HG03354 (cell line): ENCODE results near the gene ARL13B.
"Not testable (repeated sequence)": the region's sequence is repeated elsewhere in the genome, so short reads cannot be mapped to it uniquely, and the experiment has no call there.

Source experiments
- ATAC-seq: cut with Tn5 transposase; IDR thresholded peaks from one replicate; pipeline ENCODE4 v1.9.1; 2021; ENCODE audit warnings: mild to moderate bottlenecking; ENCODE audit not compliant: unreplicated experiment, poor library complexity, severe bottlenecking

Gene ARL13B

DNA sequence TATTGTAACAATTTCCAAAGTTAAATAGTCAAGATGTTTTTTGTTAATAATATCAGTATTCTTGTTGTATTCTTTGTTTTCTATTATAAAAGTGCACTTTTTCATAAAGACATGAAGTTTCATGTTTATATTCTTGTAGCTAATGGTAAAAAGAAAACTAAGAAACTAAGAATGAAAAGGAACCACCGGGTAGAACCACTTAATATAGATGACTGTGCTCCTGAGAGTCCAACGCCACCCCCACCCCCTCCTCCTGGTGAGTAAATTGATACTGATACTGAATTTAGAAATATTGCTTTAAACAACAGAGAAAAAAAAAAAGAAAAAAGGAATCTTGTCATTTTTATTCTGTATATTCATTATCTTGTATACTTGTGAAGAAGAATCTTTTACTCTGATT is 69.3 kb downstream of the ARL13B start:
- no peak for ATAC-seq

DNA sequence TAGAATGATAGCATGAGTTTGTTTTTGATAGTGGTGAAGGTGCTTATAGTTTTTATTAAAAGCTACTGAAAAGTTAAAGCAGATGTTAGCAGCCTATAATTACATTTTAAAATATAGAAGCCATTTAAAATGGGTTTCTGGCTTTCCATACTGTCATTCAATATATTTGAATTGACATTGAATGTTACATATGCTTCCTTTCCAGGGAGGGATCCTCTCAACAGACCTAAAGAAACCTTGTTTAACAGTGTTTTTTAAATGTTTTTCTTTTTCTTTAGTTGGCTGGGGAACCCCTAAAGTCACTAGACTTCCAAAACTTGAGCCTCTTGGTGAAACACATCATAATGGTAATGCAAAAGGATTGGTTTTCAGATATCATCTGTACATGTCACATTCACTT is 70.6 kb downstream of the ARL13B start:
- no peak for ATAC-seq

DNA sequence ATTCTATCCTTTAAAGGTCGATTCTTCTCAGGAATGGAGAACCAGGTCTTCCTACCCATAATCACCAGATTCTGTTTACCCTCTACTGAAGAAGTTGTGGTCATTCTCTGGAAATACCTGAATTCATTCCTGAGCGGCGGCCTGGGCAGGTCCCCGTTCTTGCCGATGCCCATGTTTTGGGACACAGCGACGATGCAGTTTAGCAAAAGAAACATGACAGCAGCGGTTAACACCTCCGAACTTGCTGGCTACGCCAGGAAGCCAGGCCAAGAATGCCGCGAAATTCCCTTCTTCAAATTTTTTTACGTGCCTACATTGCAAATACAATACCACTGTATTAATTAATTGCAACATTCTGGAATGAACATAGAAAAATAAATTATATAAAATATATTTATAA is 81.3 kb downstream of the ARL13B start:
- no peak for ATAC-seq

DNA sequence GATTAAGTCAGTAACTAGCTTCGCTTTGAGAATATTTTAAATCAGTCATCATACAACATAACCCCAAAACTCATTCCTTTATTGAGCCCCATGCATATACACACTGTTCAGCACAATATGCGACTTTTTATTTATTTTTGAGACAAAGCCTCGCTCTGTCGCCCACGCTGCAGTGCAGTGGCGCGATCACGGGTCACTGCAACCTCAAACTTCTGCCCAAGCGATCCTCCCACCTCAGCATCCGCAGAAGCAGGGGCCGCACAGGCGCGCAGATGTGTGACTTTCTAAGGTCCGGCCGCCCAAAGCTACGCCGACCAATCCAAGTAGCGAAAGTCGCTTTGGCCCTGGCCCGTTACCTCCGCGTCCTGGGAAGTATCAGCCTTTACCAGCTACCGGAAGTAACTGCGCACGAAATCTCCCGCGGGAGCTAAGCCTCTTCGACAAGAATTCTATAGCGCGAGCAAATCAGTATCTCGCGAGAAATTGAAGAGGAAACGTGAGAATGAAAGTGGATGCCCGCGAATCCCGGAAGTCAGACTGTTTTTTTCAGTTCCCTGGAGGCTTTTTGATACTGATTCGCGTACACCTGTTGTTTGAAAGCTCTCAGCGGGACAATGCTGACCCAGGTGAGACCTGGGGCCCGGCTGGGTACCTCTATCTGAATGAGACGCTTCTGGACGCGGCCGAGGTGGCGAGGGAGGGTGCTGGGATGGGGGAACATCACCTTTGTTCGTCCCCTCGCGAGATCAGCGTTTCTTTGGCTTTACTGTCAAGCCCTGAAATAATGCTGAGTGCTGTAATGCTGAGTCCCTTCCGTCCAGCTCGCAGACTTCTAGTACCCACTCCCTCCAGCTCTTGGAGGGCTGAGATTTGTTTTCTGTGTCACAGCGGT is 82.8 kb downstream of the ARL13B start, which contains the start of the genes DHFR2 and NSUN3:
TSS of gene DHFR2 (minus strand) at position 404 of the 892 bp plus-strand sequence. CDS start 1,405 bp downstream, outside the sequence.
TSS of gene NSUN3 (plus strand) at position 549 of the 892 bp plus-strand sequence. CDS start at position 615, 66 bp downstream.
- ATAC-seq: peak; percentile 92

DNA sequence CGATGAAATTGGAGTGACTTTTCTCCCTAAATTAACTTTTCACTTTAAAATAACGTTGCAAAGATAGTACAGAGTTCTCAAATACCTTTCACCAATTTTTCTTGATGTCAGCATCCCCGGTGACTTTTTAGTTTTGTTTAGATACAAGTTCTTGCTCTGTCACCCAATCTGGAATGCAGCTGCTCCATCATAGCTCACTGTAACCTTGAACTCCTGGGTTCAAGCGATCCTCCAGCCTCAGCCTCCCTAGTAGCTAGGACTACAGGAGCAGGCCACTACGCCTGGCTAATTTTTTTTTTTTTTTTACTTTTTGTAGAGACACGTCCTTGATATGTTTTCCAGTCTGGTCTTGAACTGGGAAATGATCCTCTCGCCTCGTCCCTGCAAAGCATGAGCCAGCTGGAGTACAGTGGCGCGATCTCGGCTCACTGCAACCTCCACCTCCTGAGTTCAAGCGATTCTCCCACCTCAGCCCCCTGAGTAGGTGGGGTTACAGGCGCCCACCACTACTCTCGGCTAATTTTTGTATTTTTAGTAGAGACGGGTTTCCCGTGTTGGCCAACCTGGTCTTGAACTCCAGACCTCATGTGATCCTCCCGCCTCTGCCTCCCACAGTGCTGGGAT is 83.7 kb downstream of the ARL13B start:
- no peak for ATAC-seq

DNA sequence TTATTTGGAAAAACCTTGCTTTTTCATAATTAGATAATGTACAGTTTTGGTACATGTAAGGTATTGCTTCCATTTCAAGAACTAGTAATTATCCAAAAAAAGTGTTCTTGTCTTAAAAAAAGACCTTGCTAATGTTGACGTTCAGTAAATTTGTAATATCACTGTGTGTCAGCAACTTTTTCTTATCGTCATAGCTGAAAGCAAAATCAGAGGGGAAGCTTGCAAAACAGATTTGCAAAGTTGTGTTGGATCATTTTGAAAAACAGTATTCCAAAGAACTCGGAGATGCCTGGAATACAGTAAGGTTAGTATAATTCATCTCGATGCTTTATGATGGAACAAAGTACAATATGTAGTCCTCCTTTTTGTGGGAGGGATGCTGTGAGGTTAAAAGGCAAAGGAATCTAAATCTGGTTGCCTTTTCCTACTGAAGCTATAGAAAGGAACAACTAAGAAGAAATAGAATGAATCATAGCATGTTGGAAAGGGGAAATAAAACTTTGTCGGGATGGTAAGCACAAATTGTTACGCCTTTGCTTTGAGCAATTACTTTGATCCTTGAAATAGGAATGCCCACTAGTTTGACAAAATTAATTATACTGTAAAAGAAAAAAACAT is 84.4 kb downstream of the ARL13B start:
- ATAC-seq: no peak

DNA sequence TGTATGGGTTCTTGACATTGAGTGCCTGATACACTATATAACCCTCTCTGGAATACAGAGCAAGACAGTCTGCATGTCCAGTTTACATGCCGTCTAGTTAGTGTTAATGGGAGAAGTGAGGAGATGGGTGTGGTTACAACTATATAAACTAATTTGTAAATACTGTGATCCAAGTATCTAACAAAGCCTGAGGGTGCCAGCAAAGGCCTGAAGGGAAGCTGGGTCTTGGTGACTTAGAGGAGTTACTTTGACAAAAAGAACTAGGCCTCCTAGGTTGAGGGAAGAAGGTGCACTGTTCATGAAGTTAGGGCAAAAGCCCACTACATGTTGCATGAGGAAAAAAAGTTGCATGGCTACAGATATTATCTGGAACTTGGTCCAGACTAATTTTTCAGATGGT is 85.2 kb downstream of the ARL13B start:
- ATAC-seq: no peak

DNA sequence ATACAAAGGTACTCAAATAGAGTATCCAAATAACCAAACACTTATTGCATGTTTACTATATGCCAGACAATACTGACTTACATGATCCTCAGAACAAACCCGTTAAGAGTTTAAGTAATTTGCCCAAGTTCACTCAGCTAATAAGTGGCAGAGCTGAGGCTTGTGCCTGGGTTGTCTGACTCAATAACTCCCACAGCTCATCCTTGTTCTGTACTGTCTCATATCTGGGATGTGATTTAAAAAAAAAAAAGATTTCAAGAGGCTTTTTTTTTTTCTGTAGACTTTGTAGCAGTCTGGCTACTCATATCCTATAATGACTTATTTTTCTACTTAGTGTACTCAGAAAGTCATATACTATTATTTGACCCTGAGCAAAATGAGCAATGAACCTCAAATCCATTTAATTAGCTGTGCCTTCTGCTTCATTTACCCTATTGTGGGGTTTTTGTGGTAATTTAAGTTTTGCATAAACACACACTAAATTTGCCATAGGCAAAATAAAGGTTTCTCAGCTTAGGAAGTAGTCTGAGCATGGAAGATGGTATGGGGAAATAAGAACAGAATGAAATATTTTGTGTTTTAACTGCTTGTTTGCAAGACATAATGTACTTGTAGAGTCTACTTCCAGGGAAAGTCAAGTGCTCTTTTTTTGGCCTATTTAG is 86.0 kb downstream of the ARL13B start:
- no peak for ATAC-seq

DNA sequence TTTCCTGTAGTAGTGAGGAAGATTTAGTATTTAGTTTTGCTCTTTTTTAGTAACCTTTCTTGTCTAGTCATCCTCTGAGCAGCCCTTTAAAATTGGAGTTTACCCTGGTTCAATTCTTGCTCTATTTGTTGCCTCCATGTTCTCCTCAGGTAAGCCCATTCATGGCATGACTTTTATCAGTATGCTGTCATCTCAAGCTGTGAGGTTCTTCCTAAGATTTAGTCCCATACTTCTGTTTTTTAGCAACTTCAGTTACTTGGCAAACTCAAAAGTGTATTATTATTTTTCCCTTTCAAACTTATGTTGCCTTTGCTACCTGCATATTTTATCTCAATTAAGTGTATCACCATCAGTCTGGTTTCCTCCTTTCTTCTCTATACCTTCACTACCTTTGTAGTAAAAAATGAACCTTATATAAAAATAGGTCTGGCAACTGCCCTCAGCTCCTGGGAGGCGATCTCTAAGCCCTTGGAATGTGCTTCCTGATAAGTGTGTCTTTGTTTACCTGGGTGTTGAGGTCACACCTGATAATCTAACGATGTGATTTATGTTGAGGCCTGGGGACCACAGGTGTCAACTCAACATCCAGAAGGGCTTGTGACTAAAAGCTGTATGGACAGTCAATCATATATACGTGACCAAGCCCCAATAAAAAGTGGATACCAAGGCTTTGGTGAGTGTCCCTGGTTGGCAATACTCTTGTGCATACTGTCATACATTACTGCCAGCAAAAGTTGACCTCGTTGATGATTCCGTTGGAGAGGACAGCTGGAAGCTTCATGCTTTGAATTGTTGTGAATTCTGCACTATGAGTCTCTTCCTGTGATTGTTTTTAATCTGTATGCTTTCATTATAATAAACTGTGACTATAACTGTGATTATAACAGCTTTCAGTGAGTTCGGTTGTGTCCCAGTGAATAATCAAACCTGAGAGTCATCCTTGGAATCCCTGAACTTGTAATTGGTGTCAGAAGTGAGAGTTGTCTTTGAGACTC is 86.8 kb downstream of the ARL13B start:
- ATAC-seq: no peak

DNA sequence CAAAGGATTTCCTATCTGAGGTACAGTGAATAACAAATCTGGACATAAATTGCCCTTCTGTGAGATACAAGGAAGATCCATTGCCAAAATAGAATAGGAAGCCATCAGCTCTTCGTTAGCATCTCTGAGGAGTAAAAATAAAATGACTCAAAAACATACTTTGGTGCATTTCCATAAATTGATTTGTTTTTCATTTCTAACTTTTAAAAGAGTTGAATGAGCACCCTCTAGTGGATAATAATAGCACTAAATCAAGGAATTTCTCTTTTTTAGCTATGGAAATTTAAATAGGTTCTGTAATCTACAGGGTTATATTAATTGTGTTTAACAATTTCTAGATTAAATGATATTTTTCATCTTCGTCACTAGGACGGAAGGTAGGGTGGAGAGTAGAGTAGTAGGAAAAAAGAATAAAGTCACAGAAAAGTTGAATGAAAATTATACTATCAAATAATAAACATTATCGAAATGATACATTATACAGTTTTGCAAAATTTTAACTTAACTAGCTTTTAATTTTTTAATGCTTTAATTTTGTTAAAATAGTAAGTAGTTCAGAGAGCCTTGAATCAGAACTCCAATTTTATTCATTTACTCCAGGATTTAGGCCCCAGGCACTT is 89.3 kb downstream of the ARL13B start:
- ATAC-seq: no peak

DNA sequence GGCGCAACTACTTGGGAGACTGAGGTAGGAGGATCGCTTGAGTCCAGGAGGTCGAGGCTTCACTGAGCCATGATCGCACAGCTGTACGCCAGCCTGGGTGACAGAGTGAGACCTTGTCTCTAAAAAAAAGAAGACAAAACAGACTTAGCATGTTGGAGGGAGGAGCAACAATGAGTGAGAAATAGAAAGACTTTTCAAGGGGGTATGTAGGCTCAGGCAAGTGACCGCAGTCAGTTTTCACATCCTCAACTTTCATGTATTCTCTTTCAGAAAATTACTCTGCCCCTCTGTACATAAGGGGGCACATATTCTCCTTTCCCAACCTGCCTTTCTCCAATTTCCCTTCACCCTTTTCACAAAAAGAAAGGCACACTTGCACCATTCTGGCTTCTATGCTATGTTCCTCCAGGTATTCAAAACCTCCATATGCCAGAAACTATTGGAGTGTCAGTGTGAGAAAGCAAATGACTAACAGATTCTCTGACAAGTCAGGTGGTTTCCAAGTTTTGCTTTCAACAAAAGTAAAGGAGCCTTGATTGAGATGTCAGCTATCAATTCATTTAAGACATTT is 90.5 kb downstream of the ARL13B start:
- ATAC-seq: peak; percentile 53

DNA sequence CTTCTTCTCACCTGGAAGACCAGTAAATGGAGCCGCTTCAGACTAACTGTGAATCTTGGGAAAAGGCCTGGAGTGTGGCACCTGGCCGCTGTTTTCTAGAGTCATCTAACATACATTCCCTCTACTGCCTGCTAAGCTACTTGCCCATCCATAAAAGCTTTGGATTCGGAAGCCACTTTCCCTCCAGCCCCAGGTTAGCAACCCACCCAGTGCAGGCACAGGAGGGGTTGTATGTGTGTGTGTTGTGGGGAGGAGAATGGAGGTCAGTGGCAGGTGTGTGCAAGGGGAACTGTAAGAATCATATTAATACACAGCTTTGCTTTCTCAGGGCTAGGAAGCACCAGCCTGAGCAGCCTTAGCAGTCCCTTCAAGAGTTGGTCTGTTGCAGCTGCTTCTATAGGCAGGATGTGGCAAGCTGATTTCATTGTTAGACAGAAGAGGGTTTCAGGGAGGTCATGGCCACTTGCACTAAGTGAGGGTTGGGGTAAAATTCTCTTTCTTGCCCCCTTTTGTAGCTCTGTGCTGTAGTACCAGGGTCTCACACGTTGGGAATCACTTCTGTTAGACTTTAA is 91.8 kb downstream of the ARL13B start:
- ATAC-seq: peak; percentile 79

DNA sequence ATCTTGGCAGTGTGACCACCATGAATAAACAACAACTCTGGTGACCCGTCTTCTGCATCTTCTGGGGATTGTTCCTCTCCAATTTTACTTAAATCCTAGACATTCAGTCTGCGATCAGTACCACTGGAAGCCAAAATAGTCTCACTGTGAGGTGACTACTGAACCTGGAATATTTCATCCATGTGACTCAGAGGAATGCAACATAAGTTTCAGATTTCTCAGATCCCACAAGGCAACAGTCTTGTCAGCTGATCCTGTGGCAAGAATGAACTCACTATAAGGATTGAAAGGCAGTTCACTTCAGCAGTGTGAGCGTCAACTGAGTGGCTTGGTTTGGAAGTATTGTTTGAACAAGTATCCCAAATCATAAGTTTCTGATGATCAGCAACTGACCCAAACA is 96.1 kb downstream of the ARL13B start:
- ATAC-seq: no peak

DNA sequence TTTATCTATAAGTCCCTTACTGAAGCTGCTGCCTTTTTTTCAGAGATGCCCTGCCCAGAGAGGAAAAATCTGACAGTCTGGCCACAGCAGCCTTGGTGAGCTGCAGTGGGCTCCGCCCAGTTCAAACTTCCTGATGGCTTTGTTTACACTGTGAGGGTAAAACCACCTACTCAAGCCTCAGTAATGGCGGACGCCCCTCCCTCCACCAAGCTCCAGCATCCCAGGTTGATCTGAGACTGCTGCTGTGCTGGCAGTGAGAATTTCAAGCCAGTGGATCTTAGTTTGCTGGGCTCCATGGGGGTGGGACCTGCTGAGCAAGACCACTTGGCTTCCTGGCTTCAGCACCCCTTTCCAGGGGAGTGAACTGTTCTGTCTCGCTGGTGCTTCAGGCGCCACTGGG is 100.6 kb downstream of the ARL13B start:
- not testable (repeated sequence) for ATAC-seq

DNA sequence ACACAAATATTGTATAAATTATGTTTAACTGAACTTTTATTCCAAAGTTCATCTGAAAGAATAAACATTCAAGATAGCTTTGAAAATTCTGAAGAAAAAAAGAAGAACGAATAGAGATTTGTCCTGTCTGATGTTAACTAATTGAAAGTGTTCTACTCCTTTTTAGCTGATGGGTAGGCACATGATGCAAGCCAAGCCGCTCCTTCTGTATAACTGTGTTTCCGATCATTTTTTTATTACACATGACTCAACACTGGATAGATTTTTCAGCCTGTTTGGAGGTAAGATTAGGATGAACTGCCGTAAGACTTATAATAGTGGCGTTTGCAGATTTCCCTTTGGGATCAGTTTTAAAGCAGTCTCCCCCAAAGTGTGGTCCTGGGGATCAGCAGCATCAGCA is 101.9 kb downstream of the ARL13B start:
- ATAC-seq: no peak

DNA sequence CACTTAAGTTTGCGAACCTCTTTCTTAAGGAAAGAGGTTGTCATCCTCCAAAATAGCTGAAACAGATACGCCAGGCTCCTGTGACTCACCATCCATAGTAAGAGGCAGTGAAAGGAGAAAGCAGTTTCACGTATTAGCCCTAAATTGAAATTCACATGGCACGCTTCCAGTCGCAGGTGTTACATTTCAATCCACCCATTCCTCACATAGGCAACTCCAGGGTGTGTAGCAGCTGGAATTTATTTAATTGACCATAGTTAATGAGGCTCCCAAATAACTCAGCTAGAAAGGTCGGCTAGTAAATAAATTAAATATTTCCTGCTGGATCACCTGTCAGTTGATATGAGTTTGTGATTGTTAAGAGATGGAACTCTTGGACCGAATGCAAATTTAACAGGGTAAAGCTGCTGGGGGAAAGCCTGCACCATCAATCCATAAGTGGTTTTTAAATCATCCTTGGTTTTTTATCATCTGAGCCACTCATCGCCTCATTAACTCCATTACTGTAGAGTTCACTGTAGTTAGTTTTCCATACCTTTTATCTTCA is 102.5 kb downstream of the ARL13B start:
- no peak for ATAC-seq

DNA sequence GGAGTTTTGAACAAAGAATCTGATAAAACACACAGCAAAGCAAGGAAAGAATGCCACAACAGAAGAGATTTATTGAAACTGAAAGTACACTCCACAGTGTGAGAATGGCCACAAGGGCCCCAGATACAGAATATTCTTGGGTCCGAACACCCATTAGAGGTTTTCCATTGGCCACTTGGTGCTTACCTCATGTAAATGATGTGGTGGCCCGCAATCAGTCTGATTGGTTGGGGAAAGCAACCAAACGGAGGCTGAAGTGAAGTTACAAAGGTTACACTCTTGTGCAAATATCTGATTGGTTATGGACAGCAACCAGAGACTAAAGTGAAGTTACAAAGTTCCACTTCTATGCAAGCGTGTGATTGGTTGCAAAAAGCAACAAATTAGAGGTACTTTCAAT is 103.3 kb downstream of the ARL13B start:
- ATAC-seq: peak; percentile 70

DNA sequence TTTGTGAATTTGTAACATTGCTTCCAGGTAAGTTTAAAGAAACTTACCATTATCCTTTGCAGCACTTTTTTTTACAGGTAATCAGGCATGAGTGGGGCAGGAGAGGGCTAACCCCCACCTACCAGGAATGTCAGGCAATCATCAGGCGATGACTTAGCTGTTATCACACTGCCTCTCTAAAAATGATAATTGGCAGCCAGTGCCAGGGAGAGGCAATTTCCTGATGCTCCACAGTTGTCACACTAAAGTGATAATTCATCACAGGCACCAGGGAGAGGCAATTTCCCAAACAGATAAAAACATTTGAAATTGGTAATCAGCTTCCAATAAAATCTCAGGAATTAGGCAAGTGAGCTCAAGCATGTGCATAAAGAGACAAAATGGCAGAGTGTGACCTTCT is 109.2 kb downstream of the ARL13B start:
- ATAC-seq: no peak
